ENCODE measurements around the gene LILRA1. TPM values are rescaled to one million over a fixed set of nuclear protein-coding genes. Genes with fewer than 3 reads are reported as not detected.
A peak's percentile ranks its signal among the peaks of the same experiment; 100 is the strongest.

The LILRA1 gene
- total RNA-seq, 1 experiment from 2014 or later = not detected

DNA sequence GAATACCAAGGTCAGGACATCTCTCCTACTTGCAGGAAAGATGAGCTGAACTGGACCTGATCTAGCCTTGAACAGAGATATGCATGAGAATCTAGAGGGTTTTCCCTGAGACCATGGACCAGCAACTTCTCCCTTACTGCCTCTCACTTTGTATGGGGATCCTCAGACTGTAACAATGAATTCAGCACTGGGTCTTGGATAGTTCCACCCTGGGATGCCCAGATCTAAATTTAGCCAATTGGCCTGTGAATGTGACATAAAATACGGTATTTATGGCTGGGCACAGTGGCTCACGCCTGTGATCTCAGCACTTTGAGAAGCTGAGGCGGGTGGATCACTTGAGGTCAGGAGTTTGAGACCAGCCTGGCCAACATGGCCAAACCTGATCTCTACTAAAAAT lies 35.1 kb upstream of the LILRA1 start:
- no peaks in the 10 kb centered on the region for H3K9me3 ChIP-seq (ENCODE audit: control insufficient read depth in 1 of 2, insufficient read depth in 1 of 2, low read depth in 1 of 2, low read length in 2 of 2)

DNA sequence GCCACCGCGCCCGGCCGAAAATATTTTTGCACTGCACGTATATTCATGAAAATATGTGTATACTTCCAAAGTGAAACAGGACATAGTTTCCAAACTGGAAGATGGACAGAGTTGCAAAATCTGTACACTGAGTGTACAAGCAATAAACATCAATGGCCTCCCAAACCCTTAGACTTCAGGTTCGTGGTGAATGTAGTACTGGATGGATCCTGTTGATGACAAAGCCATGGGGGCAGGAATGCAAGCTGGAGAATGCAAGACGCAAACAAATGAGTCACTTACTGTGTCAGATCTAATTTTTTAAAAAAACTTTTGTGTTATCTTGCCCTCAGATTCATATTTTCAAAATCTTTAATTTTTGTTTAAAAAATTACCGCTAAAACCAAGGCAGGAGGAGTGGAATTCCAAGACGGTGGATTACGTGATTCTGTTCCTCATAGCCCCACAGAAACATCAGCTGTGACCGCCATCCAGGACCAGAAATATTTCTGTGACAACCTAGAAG lies 32.5 kb upstream of the LILRA1 start:
- Histone ChIP-seq H3K4me3 (replicated peaks in 1 of 2; ENCODE audit: low read depth in 1 of 2, low read length in 2 of 2) (no peak overlapping the region), H3K9me3 (ENCODE audit: control insufficient read depth in 1 of 2, insufficient read depth in 1 of 2, low read depth in 1 of 2, low read length in 2 of 2) (no peaks in the 10 kb centered on the region), H3K27me3 (ENCODE audit: insufficient read depth, low read length) (peaks cover 24% of the 10 kb centered on the region), H3K9me2 (ENCODE audit: insufficient read depth) (no peaks in the 10 kb centered on the region), H3K36me3 (ENCODE audit: control insufficient read depth in 1 of 2, insufficient read depth in 2 of 2, low read length in 2 of 2) (no peaks in the 10 kb centered on the region), H3K4me1 (ENCODE audit: control insufficient read depth in 1 of 2, insufficient read depth in 2 of 2, low read length in 2 of 2) (no peaks in the 10 kb centered on the region), H4K20me1 (ENCODE audit: insufficient read depth) (no peaks in the 10 kb centered on the region), H2AFZ (ENCODE audit: low read depth, low read length, poor library complexity, severe bottlenecking) (no peak overlapping the region), H3K4me2 (ENCODE audit: low read length) (no peak overlapping the region), H3K9ac (ENCODE audit: low read length) (no peak overlapping the region), H3K79me2 (ENCODE audit: insufficient read depth, low read length) (no peaks in the 10 kb centered on the region), H3K27ac (ENCODE audit: low read depth, low read length) (no peak overlapping the region)
- no TSS peak for BruUV-seq (replicated peaks)
- CTCF ChIA-PET = no interaction called here
- intact Hi-C loops (cut with micrococcal nuclease) = no loop called here
- TF ChIP-seq EZH2 (IDR thresholded peaks at IDR 0.05) (no peak), EZH2phosphoT487 (IDR thresholded peaks at IDR 0.05; ENCODE audit: borderline replicate concordance) (no peak), RAD21 (IDR thresholded peaks at IDR 0.05; ENCODE audit: low read depth) (no peak), EGR1 (IDR thresholded peaks at IDR 0.05; ENCODE audit: low read depth) (no peak)
- POLR2A ChIA-PET = no interaction called here
- DNase-seq (ENCODE audit: low read depth, low spot score) (no peak), ATAC-seq (no peak)
- RAD21 ChIA-PET (ENCODE audit: low non-redundant PET in 1 of 2, low total read pairs in 2 of 2, uncharacterized antibody in 2 of 2, unreplicated experiment in 2 of 2) = no interaction called here

More for the DNA sequence above, 35.1 kb upstream of the LILRA1 start:
- Histone ChIP-seq H3K79me2 (ENCODE audit: insufficient read depth, low read length) (no peaks in the 10 kb centered on the region), H3K9ac (ENCODE audit: low read length) (no peak overlapping the region), H2AFZ (ENCODE audit: low read depth, low read length, poor library complexity, severe bottlenecking) (no peak overlapping the region), H3K4me2 (ENCODE audit: low read length) (no peak overlapping the region), H3K4me1 (ENCODE audit: control insufficient read depth in 1 of 2, insufficient read depth in 2 of 2, low read length in 2 of 2) (no peaks in the 10 kb centered on the region), H3K27me3 (ENCODE audit: insufficient read depth, low read length) (peaks cover 12% of the 10 kb centered on the region), H3K9me2 (ENCODE audit: insufficient read depth) (no peaks in the 10 kb centered on the region), H3K4me3 (replicated peaks in 1 of 2; ENCODE audit: low read depth in 1 of 2, low read length in 2 of 2) (no peak overlapping the region), H3K36me3 (ENCODE audit: control insufficient read depth in 1 of 2, insufficient read depth in 2 of 2, low read length in 2 of 2) (no peaks in the 10 kb centered on the region), H4K20me1 (ENCODE audit: insufficient read depth) (no peaks in the 10 kb centered on the region), H3K27ac (ENCODE audit: low read depth, low read length) (no peak overlapping the region)
- CTCF ChIA-PET = no interaction called here
- BruUV-seq (replicated peaks) = no TSS peak
- TF ChIP-seq, protein P1, sequence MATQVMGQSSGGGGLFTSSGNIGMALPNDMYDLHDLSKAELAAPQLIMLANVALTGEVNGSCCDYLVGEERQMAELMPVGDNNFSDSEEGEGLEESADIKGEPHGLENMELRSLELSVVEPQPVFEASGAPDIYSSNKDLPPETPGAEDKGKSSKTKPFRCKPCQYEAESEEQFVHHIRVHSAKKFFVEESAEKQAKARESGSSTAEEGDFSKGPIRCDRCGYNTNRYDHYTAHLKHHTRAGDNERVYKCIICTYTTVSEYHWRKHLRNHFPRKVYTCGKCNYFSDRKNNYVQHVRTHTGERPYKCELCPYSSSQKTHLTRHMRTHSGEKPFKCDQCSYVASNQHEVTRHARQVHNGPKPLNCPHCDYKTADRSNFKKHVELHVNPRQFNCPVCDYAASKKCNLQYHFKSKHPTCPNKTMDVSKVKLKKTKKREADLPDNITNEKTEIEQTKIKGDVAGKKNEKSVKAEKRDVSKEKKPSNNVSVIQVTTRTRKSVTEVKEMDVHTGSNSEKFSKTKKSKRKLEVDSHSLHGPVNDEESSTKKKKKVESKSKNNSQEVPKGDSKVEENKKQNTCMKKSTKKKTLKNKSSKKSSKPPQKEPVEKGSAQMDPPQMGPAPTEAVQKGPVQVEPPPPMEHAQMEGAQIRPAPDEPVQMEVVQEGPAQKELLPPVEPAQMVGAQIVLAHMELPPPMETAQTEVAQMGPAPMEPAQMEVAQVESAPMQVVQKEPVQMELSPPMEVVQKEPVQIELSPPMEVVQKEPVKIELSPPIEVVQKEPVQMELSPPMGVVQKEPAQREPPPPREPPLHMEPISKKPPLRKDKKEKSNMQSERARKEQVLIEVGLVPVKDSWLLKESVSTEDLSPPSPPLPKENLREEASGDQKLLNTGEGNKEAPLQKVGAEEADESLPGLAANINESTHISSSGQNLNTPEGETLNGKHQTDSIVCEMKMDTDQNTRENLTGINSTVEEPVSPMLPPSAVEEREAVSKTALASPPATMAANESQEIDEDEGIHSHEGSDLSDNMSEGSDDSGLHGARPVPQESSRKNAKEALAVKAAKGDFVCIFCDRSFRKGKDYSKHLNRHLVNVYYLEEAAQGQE (IDR thresholded peaks at IDR 0.05; ENCODE audit: low read depth) = peak; percentile 45
- no peak for TF ChIP-seq FOSL1 (IDR thresholded peaks at IDR 0.05; ENCODE audit: low read depth)
- RAD21 ChIA-PET (ENCODE audit: low non-redundant PET in 1 of 2, low total read pairs in 2 of 2, uncharacterized antibody in 2 of 2, unreplicated experiment in 2 of 2) = no interaction called here
- POLR2A ChIA-PET = no interaction called here
- DNase-seq (ENCODE audit: low read depth, low spot score) (no peak), ATAC-seq (no peak)
- intact Hi-C loops (cut with micrococcal nuclease) = no loop called here
